Nucleus accumbens (tissue), 56 donors: ENCODE data around the gene TRIM31.
A peak's percentile ranks its signal among the peaks of the same experiment; 100 is the strongest.
"Not testable (repeated sequence)": the region's sequence is repeated elsewhere in the genome, so short reads cannot be mapped to it uniquely, and the experiment has no call there.

Experiments used
- DNase-seq, 56 donors: peaks; one replicate each; lab custom pipeline; 2025; lab: John Stamatoyannopoulos, UW

Gene TRIM31

GRCh38 chr6:30149858-30150550, 37.1 kb upstream of the TRIM31 start:
- no peak for DNase-seq

GRCh38 chr6:30149234-30149633, 36.3 kb upstream of the TRIM31 start:
- DNase-seq: no peak

- DNase-seq: no peak
These were observed 34.2 kb upstream of the TRIM31 start for GRCh38 chr6:30147096-30147495.

GRCh38 chr6:30145818-30146217, 32.9 kb upstream of the TRIM31 start:
- DNase-seq: no peak

- DNase-seq: no peak
These were observed 31.9 kb upstream of the TRIM31 start for GRCh38 chr6:30144811-30145210.

GRCh38 chr6:30143780-30144179, 30.9 kb upstream of the TRIM31 start:
- DNase-seq: no peak

- no peak for DNase-seq
These were observed 29.8 kb upstream of the TRIM31 start for GRCh38 chr6:30142665-30143064.

GRCh38 chr6:30140240-30140639, 27.4 kb upstream of the TRIM31 start:
- not testable (repeated sequence) for DNase-seq

- DNase-seq: no peak
These were observed 23.8 kb upstream of the TRIM31 start for GRCh38 chr6:30136570-30137286.

GRCh38 chr6:30135757-30136156, 22.9 kb upstream of the TRIM31 start, which contains the start of gene TRIM40:
Gene TRIM40 (plus strand): TSS chr6:30136140. CDS start chr6:30137037, 897 bp downstream.
- DNase-seq: no peak

- DNase-seq: no peak
These were observed 22.3 kb upstream of the TRIM31 start for GRCh38 chr6:30135147-30135546.

GRCh38 chr6:30131947-30132497, 19.1 kb upstream of the TRIM31 start:
- no peak for DNase-seq

- peak in 42 of 56 donors; percentile 1 to 72 (median 35) for DNase-seq
These were observed 18.3 kb upstream of the TRIM31 start for GRCh38 chr6:30130887-30131862.

- DNase-seq: no peak
These were observed 17.3 kb upstream of the TRIM31 start for GRCh38 chr6:30130179-30130679.

GRCh38 chr6:30129265-30130178, 16.6 kb upstream of the TRIM31 start:
- no peak for DNase-seq

- peak in 1 of 56 donors; percentile 23 for DNase-seq
These were observed 14.6 kb upstream of the TRIM31 start for GRCh38 chr6:30127238-30128093.

GRCh38 chr6:30122515-30122914, 9.6 kb upstream of the TRIM31 start:
- DNase-seq: no peak
